Measurements from ENCODE around the gene ATP5MC2.
A peak's percentile ranks its signal among the peaks of the same experiment; 100 is the strongest.

ATP5MC2 gene

DNA sequence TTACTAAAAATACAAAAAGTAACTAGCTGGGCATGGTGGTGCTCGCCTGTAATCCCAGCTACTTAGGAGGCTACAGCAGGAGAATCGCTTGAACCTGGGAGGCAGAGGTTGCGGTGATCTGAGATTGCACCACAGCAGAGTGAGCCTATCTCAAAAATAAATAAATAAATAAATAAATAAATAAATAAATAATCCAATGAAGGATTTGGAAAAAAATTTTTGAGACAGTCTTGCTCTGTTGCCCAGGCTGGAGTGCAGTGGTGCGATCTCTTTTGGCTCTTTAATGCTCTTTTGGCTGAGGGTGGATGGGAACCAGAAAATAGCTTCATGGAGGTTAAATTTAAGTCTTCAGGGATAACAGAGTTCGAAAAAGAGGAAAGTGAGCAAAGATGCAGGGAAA is 11.7 kb downstream of the ATP5MC2 start:
- Histone ChIP-seq H4K20me1 (ENCODE audit: insufficient read depth, low read length) (no peaks in the 10 kb centered on the region), H3K36me3 (replicated peaks; ENCODE audit: insufficient read depth, low read length) (no peaks in the 10 kb centered on the region), H3K27ac (ENCODE audit: low read length) (no peak overlapping the region), H3K9me2 (replicated peaks; ENCODE audit: insufficient read depth, low read length) (no peaks in the 10 kb centered on the region), H3K27me3 (replicated peaks; ENCODE audit: insufficient read depth, low read length) (no peaks in the 10 kb centered on the region), H3K4me1 (ENCODE audit: low read length) (peaks cover 11% of the 10 kb centered on the region), H3K9ac (ENCODE audit: low read length) (no peak overlapping the region), H3K4me2 (ENCODE audit: low read depth, low read length) (no peak overlapping the region), H3K79me2 (ENCODE audit: low read length) (no peaks in the 10 kb centered on the region), H3K4me3 (ENCODE audit: low read length) (no peak overlapping the region), H3K9me3 (replicated peaks; ENCODE audit: insufficient read depth, low read length) (no peaks in the 10 kb centered on the region), H3F3A (ENCODE audit: insufficient read depth, low read length) (peaks cover 4% of the 10 kb centered on the region; the same call in 1 of the 2 replicates), H2AFZ (ENCODE audit: low read length) (no peak overlapping the region)
- TF ChIP-seq EZH2 (optimal IDR thresholded peaks at IDR 0.05; ENCODE audit: low read depth, low read length) = no peak
- DNase-seq = no peak

DNA sequence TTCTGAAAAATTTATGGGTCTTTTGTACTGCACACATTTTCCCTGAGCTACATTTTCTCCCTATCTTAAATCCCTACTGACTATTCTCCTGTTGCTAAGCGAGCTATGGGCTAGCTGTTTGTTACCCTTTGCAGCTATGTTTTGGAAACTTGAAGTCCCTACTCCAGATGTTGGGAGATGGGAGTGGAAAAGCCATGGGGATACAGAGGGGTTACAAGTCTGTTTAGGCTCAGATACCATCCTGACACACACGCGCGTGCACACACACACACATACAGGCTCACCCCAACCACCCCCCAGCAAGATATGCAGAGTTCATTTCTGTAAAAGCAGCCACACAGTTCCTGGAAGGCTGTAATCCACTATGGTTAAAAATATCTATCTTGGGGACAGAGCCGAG is 15.8 kb downstream of the ATP5MC2 start:
- Histone ChIP-seq H3K27me3 (replicated peaks; ENCODE audit: insufficient read depth, low read length) (no peaks in the 10 kb centered on the region), H4K20me1 (ENCODE audit: insufficient read depth, low read length) (no peaks in the 10 kb centered on the region), H3K4me1 (ENCODE audit: low read length) (peaks cover 22% of the 10 kb centered on the region), H2AFZ (ENCODE audit: low read length) (no peak overlapping the region), H3K4me3 (ENCODE audit: low read length) (no peak overlapping the region), H3K9me3 (replicated peaks; ENCODE audit: insufficient read depth, low read length) (no peaks in the 10 kb centered on the region), H3F3A (ENCODE audit: insufficient read depth, low read length) (peaks cover 4% of the 10 kb centered on the region; the same call in 1 of the 2 replicates), H3K9me2 (replicated peaks; ENCODE audit: insufficient read depth, low read length) (no peaks in the 10 kb centered on the region), H3K36me3 (replicated peaks; ENCODE audit: insufficient read depth, low read length) (no peaks in the 10 kb centered on the region), H3K9ac (ENCODE audit: low read length) (no peak overlapping the region), H3K79me2 (ENCODE audit: low read length) (no peaks in the 10 kb centered on the region), H3K4me2 (ENCODE audit: low read depth, low read length) (peak overlapping the region; percentile 56; the same call in 1 of the 2 replicates), H3K27ac (ENCODE audit: low read length) (peak overlapping the region; percentile 28; the same call in 1 of the 2 replicates)
- no peak for DNase-seq
- TF ChIP-seq EZH2phosphoT487 (IDR thresholded peaks at IDR 0.05; ENCODE audit: low read length) (no peak), EZH2 (optimal IDR thresholded peaks at IDR 0.05; ENCODE audit: low read depth, low read length) (no peak)
- TF ChIP-seq, protein P1, sequence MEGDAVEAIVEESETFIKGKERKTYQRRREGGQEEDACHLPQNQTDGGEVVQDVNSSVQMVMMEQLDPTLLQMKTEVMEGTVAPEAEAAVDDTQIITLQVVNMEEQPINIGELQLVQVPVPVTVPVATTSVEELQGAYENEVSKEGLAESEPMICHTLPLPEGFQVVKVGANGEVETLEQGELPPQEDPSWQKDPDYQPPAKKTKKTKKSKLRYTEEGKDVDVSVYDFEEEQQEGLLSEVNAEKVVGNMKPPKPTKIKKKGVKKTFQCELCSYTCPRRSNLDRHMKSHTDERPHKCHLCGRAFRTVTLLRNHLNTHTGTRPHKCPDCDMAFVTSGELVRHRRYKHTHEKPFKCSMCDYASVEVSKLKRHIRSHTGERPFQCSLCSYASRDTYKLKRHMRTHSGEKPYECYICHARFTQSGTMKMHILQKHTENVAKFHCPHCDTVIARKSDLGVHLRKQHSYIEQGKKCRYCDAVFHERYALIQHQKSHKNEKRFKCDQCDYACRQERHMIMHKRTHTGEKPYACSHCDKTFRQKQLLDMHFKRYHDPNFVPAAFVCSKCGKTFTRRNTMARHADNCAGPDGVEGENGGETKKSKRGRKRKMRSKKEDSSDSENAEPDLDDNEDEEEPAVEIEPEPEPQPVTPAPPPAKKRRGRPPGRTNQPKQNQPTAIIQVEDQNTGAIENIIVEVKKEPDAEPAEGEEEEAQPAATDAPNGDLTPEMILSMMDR (IDR thresholded peaks at IDR 0.05; ENCODE audit: low read length) = no peak

DNA sequence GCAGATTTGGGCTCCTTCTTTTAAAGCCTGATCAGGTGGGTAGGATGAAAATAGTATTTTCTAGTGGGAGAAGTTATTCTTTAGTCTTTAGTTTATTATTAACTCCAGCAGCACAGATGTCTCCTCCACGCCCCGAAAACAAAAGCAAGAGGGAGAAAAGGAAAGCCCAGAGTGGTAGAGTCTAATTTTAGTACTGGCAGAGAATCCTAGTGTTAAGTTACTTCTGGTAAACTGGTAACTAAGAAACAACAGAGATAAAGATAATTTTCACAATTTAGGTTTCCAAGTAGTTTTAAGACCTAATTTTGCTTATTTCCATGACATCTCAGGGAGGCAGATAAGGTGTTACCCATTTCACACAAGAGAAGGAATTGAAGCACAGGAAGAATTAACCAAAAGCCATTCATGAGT is 16.3 kb downstream of the ATP5MC2 start:
- H2AFZ ChIP-seq (ENCODE audit: low read length) = no peak overlapping the region
- H4K20me1 ChIP-seq (ENCODE audit: insufficient read depth, low read length) = no peaks in the 10 kb centered on the region
- H3K9ac ChIP-seq (ENCODE audit: low read length) = no peak overlapping the region
- H3K9me3 ChIP-seq (replicated peaks; ENCODE audit: insufficient read depth, low read length) = no peaks in the 10 kb centered on the region
- peaks cover 4% of the 10 kb centered on the region; the same call in 1 of the 2 replicates for H3F3A ChIP-seq (ENCODE audit: insufficient read depth, low read length)
- no peak for DNase-seq
- no peaks in the 10 kb centered on the region for H3K27me3 ChIP-seq (replicated peaks; ENCODE audit: insufficient read depth, low read length)
- peak overlapping the region; percentile 56 for H3K4me2 ChIP-seq (ENCODE audit: low read depth, low read length)
- H3K79me2 ChIP-seq (ENCODE audit: low read length) = no peaks in the 10 kb centered on the region
- no peaks in the 10 kb centered on the region for H3K36me3 ChIP-seq (replicated peaks; ENCODE audit: insufficient read depth, low read length)
- H3K27ac ChIP-seq (ENCODE audit: low read length) = peak overlapping the region; percentile 28; the same call in 1 of the 2 replicates
- H3K9me2 ChIP-seq (replicated peaks; ENCODE audit: insufficient read depth, low read length) = no peaks in the 10 kb centered on the region
- no peak overlapping the region for H3K4me3 ChIP-seq (ENCODE audit: low read length)
- peaks cover 22% of the 10 kb centered on the region for H3K4me1 ChIP-seq (ENCODE audit: low read length)
- TF ChIP-seq EZH2 (optimal IDR thresholded peaks at IDR 0.05; ENCODE audit: low read depth, low read length) (no peak), EZH2phosphoT487 (IDR thresholded peaks at IDR 0.05; ENCODE audit: low read length) (no peak)
- TF ChIP-seq, protein P1 (IDR thresholded peaks at IDR 0.05; ENCODE audit: low read length) = no peak

DNA sequence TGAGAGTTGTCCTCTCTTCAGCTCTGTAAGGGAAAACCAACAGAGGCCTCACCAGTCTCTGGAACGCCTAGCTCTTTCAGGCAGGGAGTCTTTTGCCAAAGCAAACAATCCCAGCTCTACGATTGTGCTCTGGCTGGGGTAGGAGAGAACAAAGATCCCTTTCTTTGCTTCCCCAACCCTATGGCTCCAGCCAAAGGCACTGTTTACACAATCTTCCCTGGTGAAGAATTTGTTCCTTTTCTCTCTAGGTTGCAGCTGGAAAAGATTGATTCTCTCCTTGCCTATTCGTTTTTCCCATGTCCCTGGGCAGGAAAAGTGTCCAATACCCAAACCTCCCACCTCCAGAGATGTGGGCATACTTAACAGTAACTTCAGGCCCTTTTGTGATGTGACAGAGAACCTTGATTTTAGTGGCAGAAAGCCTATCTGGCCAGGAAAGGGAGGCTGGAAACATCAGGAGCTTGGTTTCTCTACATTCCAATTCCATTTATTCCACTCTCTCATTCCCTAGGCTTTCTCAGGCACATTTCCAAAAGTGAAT is 16.8 kb downstream of the ATP5MC2 start:
- no peak for DNase-seq
- Histone ChIP-seq H3K4me3 (ENCODE audit: low read length) (no peak overlapping the region), H3K27me3 (replicated peaks; ENCODE audit: insufficient read depth, low read length) (no peaks in the 10 kb centered on the region), H3K27ac (ENCODE audit: low read length) (no peak overlapping the region), H2AFZ (ENCODE audit: low read length) (no peak overlapping the region), H3F3A (ENCODE audit: insufficient read depth, low read length) (peaks cover 4% of the 10 kb centered on the region; the same call in 1 of the 2 replicates), H3K9me3 (replicated peaks; ENCODE audit: insufficient read depth, low read length) (no peaks in the 10 kb centered on the region), H3K36me3 (replicated peaks; ENCODE audit: insufficient read depth, low read length) (no peaks in the 10 kb centered on the region), H3K4me1 (ENCODE audit: low read length) (peaks cover 22% of the 10 kb centered on the region), H3K4me2 (ENCODE audit: low read depth, low read length) (peak overlapping the region; percentile 56), H3K9me2 (replicated peaks; ENCODE audit: insufficient read depth, low read length) (no peaks in the 10 kb centered on the region), H4K20me1 (ENCODE audit: insufficient read depth, low read length) (no peaks in the 10 kb centered on the region), H3K79me2 (ENCODE audit: low read length) (no peaks in the 10 kb centered on the region), H3K9ac (ENCODE audit: low read length) (no peak overlapping the region)
- TF ChIP-seq EZH2phosphoT487 (IDR thresholded peaks at IDR 0.05; ENCODE audit: low read length) (no peak), EZH2 (optimal IDR thresholded peaks at IDR 0.05; ENCODE audit: low read depth, low read length) (no peak)
- TF ChIP-seq, protein P1 (IDR thresholded peaks at IDR 0.05; ENCODE audit: low read length) = no peak

Measured in MM.1S (cell line).